ENCODE data around the gene CALN1.

Gene CALN1

DNA sequence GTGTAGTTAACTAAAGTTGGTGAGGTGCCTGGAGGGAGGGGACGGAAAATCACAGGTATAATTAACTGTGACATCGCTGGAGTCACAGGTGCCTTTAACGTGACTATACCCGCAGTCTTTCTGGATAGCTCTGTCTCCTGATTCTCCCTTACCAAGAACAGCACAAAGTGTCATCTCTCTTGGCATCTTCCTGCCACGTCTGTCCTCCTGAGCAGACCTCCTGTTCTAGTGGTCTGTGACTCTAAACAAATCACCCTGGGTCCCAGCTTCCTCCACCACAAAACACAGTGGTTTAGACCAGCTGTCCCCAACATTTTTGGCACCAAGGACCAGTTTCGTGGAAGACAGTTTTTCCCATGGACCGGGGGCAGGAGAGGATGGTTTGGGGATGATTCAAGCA lies 90.5 kb downstream of the CALN1 start:
- DNase-seq: no peak

DNA sequence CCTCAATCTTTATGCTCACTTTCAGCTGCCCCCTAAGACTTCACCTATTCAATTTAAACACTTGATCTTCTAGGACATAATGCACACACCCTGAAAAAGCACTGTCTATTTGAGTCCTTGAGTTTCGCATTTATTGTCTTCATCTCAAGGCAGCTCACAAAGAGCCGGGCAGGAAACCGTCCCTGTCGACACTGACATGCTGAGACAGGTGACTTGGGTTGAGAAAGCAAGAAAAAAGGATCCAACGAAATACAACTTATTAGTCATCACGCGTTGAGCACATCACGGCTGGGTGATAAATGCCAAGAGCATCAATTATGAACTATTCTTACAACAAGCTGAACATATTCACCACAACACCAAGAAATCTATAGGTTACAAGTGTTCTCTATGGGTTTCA lies 91.1 kb downstream of the CALN1 start:
- DNase-seq: no peak

DNA sequence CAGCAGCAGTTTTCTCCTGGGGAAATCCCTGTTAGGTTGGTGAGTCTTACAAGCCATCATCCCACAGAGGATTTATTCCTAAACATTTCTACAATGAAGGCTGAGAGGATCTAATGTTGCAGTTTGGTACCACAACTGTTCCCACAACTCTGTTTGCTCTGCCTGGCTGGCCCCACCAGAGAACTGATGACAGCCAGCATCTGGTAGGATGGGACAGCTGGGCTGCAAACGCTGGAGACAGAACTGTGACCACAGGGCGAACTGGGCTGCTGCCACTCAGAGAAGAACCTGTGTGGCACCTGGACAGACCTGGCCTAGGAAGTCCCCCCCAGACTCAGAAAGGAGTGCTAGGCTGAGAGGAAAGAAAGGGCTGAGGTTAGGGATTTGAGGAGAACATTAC lies 94.8 kb downstream of the CALN1 start:
- no peak for DNase-seq

DNA sequence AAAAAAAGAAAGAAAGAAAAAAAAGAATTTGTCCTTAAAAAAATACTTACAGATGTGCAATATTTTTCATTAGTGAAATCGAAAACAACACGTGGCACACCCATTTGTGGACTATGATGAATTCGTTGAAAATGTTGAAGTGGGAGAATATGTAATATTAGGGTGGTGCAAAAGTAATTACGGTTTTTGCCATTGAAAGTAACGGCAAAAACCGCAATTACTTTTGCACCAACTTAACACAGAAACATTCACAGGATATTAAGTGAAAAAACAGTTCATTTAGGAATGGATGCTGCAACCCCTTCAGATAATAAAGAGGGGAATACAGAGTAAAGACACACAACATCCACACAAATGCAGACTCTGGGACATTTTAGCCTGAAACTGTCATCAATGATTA lies 96.0 kb downstream of the CALN1 start:
- no peak for DNase-seq

DNA sequence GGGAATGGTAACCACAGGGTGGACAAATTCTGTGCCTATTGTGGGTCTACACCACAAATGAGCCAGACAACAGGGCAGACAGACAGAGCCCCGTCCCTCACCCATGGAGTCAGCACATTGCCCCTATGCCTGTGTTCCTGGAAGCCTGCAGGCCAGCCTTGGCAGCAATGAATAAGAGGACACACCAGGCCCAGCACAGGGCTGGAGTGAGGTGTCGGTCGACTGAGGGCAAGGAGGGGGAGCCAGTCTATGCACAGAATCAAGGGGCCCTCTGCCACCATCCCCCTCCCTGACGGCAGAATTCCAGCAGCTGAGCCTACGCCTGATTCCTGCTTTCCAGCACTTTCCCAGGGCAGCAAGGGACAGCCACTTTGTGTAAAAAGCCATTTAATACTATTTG lies 98.2 kb downstream of the CALN1 start:
- no peak for DNase-seq

DNA sequence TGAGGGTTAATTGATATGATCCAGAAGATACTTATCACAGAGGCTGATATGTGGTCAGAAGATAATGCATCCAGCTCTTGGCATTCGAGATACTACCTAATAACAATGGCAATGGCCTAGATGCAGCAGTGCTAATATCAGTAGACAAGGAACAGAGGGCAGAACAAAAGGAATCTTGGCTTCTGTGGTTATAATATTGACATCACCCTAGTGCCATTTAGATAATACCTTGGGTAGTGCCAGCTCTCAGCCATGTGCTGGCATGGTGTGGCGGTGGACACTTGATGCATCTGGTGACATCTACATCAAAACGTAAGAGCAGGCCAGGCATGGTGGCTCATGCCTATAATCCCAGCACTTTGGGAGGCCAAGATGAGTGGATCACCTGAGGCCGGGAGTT lies 101.8 kb downstream of the CALN1 start:
- DNase-seq: no peak

DNA sequence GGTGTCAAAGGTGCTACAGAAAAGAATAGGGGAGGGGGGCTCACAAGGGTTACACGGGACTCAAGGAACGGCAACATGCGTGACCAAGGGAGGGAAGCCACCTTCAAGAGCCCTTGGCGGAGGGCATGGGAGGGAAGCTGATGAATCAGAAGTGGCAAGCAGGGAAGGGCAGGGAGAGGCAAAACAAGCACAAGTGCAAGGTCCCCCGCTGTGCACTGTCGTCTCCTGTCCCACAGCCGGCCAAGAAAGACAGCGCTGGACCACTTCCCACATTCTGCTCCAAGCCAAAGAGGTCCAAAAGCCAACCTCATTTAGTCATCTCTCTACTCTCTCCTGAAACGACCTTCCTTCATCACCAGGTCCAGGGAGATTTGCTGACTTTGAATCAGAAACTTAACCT lies 102.7 kb downstream of the CALN1 start:
- DNase-seq: no peak

DNA sequence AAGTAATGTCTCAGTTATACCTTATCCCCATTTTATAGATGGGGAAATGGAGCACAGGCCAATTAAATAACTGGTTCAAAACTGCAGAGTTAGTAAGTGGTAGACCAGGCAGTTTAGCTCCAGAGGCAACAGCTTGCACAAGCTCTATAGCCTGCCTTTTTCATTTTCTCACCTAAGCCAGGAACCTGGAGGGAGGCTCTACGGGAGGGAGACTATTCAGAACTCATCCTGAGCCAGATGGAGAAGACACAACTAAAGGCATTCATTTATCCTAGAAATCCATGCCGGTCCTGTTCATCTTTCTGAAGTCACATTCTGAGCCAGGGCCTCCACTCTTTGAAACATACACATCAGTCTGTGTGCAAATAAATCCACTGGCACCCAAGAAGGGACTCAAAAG lies 103.2 kb downstream of the CALN1 start:
- no peak for DNase-seq

DNA sequence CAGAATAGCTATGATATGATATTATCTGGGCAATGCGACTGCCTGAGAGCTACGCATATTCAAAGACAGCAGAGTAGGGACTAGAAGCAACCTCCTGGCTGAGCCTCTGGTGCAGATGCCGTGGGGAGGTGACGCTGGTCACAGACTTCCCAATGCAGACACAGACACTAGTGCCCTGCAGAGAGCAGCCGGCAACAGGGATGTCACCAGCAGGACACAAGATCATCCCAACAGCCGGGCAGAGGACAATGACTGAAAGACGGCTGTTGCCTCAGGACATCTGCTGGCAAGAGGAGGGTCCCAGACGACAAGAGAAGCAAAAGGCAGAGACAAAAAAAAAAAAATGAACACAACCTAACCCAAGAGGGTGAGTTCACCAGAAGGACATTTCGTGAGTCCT lies 104.6 kb downstream of the CALN1 start:
- DNase-seq: no peak

DNA sequence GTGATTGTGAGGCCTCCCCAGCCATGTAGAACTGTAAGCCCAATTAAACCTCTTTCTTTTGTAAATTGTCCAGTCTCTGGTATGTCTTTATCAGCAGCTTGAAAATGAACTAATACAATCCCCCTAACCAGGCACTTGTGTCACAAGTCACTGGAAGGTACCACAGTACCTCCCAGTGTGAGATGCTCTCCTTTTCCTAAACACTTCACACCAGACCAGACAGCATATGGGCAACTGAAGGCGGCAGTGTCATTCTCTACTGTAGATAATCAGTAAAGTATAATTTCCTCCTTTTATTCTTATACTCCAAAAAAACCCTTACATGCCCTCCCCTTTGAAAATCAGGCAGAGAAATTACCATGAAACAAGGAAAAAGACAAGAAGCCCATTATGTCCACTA lies 113.2 kb downstream of the CALN1 start:
- no peak for DNase-seq

DNA sequence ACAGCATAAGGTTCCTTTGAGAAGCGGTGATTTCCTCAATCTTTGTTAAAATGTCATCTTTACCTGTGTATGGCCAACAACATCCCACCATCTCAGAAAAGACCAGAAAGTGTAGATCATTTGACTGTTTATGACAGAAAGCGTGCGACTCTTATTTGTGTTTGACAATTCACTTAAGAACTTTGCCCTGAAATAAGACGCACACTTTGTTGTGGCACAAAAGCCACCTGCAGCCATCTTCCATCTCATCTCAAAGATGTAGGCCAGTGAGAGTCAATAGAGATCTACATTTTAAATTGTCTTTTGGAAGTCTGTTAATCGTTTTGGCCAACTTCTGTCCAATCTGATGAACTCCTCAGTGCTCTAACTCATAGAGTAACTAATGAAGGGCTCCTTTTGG lies 114.0 kb downstream of the CALN1 start:
- DNase-seq: no peak

DNA sequence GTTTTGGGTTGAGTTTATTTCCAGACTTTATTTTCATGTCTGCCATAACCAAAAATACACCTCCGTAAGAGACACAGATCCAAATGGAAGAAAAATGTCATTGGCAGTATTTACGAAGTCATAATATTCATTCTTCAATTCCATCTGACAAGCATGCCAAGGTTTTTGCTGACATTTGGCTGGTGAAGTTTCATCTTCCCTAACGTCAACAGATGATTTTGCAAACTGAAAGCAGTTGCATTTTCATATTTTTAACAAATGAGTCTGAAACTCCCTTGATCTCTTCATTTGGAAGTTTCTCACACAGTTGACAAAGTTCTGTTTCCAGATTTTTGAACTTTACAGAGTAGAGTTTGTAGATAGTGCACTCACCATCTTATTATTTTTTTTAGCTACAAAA lies 114.5 kb downstream of the CALN1 start:
- no peak for DNase-seq

DNA sequence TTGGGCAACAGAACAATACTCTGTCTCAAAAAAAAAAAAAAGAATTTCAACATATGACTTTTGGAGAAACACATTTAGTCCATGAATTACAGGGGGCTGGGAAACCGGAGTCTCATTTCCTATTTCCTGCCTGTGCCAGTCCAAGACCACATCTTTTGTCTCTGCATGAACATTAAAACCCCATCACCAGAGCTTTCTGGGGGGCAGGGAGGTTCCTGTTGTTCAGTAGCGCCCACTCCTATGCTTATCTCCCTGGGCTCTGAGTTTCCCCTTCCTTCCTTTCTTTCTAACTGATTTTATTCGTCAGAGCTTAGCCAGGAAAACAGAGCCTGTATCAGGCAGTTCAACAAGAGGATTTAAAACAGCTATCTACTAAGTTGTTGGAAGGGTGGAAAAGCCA lies 119.3 kb downstream of the CALN1 start:
- no peak for DNase-seq

DNA sequence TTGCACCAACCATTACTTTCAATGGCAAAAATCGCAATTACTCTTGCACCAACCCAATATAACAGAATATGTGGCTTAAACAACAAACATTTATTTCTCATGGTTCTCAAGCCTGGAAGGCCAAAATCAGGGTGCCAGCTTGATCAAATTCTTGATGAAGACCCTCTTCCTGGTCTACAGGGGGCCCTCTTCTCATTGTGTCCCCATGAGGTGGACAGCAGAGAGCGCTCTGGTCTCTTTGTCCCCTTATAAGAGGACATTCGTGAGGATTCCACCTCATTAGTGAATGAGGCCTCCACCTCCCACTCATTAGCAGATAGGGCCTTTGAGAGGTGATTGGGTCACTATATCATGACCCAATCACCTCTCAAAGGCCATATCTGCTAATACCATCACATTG lies 120.0 kb downstream of the CALN1 start:
- DNase-seq: no peak

DNA sequence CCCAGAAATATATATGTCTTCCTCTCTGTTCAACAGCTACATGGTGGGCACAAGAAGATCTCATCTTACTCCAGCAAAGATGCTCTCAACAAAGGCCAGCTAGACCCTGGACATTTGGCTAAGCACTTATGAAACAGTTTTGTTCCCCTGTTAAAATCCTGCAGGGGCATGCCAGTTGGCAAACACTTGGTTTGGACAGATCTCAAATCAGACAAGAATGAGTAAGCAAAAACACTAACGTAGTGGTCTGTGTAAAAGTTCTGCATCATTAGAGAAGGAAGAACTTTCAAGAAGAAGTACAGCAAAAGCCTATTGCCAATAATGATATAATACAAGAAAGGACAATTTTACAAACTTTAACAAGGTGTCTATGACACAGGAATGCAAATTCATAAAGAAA lies 125.6 kb downstream of the CALN1 start:
- no peak for DNase-seq

DNA sequence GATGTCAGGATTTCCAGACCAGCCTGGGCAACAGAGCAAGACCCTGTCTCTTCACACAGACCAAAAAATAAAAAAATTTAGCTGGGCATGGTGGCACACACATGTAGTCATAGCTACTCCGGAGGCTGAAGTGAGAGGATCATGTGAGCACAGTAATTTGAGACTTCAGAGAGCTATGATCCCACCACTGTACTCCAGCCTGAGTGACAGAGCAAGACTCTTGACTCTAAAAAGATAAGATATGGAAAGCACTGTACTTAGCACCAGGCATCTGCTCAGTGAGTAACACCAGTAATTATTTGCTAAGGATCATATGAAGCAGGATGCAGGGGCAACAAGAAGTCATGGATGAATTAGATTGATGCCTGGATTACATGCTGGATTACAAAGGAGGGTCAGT lies 128.8 kb downstream of the CALN1 start:
- DNase-seq: no peak

DNA sequence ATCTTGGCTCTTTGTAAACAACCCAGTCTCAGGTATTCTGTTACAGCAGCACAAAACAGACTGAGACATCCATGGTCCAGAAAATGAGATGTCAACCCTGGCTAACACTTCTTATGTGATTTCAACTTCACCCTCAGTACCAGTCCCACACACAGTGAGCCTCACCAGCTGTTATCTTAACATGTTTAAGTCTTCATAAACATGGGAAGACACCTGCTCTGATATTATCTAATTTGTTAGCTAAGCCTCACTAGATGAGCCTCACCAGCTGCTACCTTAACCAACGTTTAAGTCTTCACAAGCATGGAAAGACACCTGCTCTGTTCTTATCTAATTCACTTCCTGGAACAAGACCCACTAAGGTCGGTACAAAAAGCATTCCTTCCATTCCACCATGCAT lies 130.8 kb downstream of the CALN1 start:
- DNase-seq: no peak

DNA sequence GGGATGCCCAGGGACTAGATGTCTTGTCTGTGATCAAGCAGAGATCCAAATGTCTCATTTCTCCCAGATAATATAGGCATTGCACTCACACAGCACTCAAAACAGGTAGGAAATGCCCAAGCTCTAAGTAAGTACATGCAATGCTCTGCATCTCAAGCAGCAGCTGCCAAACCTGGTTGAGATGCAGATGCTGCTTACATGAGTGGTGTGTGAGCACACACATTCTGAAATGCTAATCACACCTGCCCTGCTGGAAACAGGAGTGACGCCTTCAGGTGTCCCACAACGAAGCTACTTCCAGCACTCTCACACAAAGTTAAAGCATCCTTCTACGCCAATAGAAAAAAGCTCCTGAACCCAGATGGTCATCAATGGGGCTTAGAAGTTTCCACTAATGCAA lies 132.9 kb downstream of the CALN1 start:
- no peak for DNase-seq

DNA sequence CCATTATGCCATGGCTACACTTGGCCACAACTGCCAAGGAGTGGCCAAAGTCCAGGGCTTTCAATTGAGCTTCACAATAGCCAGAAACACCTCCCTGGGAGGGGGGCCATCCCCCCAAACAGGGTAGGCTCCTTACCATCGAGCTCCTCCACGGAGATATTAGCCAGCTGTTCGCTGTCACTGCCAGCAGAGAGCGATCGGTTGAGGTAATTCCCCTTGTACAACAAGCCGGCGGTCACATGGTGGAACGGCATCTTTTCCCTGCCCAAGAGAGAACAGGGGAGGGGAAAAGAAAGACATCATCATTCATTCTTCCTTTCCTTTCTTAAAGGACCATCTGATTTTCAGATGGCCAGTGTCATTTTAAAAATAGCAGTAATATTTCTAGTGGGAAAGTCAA lies 133.6 kb downstream of the CALN1 start:
- DNase-seq: no peak

DNA sequence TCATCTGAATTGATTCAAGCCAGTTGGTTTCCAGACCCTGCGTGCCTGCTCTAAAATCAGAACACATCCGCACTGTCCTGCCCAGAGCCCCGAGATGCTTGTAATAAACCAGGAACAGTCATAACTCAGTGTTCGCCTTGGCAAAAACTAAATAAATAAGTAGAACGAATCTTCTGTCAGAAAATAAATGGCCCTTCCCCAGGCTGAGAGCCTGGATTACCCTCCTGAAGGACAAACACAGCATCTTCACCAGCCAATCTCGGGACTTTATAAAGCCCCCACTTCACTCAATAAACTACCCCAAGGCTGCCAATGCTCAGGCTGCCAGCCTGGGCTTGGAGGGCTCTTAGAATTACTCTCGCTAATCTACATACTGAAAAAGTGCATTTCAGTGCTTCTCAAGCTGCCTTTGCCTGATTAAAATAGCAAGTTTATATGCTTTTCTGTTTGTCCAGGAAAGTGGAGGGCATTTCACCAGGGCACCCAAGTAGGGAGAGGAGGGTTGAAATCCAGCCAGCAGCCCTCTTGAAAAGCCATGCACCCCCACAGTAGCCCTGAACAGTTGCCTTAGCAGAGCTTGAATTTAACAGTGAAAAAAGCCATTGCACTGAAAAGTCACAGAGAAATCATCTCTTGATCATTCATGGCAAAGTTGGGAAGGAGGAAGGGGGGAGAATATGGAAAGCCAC lies 136.6 kb downstream of the CALN1 start:
- no peak for DNase-seq

DNA sequence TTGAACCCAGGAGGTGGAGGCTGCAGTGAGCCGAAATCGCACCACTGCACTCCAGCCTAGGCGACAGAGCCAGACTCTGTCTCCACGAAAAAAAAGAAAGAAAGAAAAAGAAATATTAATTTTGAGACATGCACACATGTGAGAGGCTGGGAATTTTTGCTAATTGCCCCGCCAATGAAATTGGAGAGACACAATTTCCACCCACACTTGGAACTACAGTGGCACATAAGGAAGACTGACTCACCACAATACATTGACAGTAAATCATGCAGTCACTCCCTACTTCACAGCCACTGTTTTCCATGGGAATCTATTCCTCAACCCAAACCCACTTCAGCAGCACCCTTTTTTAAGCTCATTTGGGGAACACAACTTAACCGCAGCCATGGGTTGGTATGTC lies 139.7 kb downstream of the CALN1 start:
- DNase-seq: no peak

DNA sequence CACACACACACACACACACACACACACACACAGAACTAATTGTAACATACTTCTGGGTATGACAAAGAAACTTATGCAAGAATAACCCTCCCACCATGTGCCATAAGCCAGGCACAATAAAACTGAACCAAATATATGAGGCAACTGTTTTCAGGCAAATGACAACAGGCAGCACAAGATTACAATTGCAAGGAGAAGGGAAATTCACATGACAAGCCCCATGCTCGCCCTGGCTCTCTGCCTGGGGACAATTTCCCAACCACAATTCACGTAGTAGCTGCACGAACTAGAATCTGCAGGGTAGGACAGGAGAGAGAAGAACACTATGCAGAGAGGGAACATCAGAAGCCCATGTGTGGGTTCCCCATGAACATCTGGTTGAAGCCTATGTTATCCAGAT lies 143.3 kb downstream of the CALN1 start:
- no peak for DNase-seq

DNA sequence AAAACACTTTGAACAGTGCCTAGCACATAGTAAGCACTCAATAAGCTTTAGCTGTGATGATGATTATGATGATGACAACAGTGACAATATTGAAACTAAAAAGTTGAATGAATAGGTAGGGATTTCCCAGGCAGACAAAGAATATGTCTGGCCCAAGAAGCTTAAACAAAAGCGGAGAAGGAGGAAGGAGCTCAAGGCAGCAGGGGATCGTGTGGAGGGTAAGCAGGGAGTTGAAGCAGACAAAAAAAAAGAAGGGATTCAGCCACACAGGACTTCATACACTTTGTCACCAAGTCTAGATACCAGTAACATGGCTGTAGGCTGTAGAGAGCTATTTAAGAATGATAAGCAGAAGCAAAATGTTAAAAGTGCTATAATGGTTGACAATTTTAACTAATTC lies 144.0 kb downstream of the CALN1 start:
- DNase-seq: no peak

DNA sequence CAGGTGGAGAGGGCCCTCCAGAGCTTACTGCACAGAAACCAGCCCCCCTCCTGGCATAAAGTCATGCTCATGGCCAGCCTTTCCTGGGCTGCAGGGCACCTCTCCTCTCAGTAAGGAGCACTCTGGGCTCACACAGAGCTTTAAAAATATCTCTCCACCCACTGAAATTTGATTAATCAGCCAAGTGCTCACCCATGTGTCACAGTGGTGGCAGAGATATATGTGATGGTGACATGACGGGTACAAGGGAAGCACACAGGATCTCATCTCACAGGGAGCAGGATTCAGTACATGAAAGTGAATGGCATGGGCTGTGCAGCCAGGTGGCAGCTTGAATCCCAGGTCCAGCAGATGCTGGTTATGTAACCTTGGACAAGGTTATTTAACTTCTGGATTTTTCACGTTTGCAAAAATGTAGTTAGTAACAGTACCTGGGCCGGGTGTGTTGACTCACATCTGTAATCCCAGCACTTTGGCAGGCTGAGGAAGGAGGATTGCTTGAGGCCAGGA lies 144.8 kb downstream of the CALN1 start:
- DNase-seq: no peak

DNA sequence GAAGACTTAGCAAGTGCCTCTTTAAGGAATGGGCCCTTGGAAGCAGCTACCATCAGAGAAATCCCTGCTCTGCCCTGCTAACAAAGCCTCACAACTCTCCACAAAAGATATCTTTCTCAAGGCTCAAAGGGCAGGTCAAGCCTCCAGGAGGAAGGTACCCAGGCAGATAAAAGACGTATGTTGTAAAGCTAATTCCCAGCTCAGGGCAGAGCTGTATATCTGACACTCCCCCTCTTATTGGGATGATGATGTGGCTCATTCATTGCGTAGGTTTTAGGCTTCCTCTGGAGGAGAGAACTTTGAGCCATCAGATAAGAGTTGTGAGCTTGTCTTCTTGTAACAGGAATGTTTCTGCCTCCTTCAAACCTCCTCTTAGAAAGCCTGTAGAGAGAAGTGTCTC lies 145.4 kb downstream of the CALN1 start:
- DNase-seq: no peak

Measured in activated CD4-positive, alpha-beta T cell treated with anti-CD3 and anti-CD28 coated beads for 4 hours (primary cell).